HG02588 (cell line): ENCODE measurements around the gene BCKDHA.
"Not testable (repeated sequence)": the region's sequence is repeated elsewhere in the genome, so short reads cannot be mapped to it uniquely, and the experiment has no call there.

Experiments used
- ATAC-seq: cut with Tn5 transposase; IDR thresholded peaks from one replicate; pipeline ENCODE4 v1.9.1; 2021; ENCODE audit warnings: mild to moderate bottlenecking, moderate library complexity; ENCODE audit not compliant: unreplicated experiment

The BCKDHA gene

GRCh38 chr19:41442473-41443355, 45.1 kb downstream of the BCKDHA start, which contains the start of gene ERICH4:
TSS of gene ERICH4 (plus strand) at chr19:41443156. CDS start at chr19:41443170, 14 bp downstream.
- ATAC-seq = no peak

- no peak for ATAC-seq
Measured at GRCh38 chr19:41443813-41444455, 46.3 kb downstream of the BCKDHA start.

GRCh38 chr19:41445575-41445974, 48.0 kb downstream of the BCKDHA start:
- no peak for ATAC-seq

- ATAC-seq = no peak
Measured at GRCh38 chr19:41447732-41448332, 50.2 kb downstream of the BCKDHA start.

- no peak for ATAC-seq
Measured at GRCh38 chr19:41449079-41449864, 51.7 kb downstream of the BCKDHA start.

DNA sequence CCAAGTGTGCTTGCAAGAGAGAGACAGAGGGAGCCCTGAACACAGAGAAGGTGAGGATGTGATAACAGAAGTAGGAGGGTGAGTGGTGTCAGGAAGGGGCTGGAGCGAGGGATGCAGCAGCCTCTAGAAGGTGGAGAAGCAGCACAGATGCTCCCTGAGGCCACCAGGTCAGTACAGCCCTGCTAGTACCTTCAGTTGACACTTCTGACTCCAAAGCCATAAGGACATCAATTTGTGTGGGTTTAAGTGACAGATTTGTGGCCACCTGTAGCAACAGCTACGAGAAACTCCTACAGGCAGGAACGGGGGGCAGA, 52.2 kb downstream of the BCKDHA start:
- no peak for ATAC-seq

DNA sequence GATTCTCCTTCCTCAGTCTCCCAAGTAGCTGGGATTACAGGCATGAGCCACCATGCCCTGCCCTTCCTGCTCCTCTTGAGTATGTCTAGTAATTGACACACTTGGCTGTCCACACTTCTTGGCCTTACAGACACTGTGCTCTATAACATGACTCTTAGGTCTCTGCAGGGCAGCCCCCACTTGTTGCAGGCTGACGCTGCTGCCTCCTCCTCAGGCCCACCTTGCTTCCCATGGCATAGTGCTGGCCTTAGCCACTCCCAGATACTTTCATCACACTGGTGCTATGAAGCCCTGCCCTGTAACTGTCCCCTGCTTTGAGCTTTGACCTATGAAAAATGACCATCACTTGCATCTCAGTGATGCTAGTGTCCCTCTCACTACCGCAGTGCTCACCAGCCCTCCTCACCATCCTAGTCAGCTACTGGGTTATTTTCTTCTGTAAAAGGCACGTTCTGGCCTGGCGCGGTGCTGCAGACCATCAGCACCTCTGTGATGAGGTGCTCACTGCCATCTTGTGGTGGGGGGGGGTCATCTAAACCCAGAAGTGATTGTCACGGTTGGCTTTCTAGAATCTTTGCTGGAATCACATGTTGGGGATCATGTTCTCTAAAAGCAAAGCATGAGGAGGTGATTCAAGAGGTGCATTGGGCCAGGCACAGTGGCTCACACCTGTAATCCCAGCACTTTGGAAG, 55.1 kb downstream of the BCKDHA start:
- no peak for ATAC-seq

GRCh38 chr19:41455936-41456335, 58.3 kb downstream of the BCKDHA start:
- ATAC-seq = no peak

- ATAC-seq = no peak
Measured at GRCh38 chr19:41456342-41456918, 58.8 kb downstream of the BCKDHA start.

DNA sequence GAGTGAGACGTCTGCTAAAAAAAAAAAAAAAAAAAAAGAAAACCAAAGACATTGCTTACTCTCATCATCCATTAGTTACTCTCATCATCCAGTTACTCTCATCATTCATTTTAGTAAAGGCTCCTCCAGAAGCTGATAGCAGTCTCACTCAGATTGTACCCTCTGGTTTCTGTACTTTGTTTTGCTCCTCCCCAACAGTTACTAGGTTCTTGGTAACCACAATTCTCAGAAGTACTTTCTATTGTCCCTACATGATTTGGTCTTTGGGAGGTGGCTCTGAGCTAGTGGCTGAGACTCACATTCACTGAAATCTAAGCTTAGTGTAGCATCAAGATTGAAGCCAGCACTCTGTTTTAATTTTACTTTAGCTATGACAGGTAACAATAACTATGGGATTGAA, 59.6 kb downstream of the BCKDHA start:
- no peak for ATAC-seq

DNA sequence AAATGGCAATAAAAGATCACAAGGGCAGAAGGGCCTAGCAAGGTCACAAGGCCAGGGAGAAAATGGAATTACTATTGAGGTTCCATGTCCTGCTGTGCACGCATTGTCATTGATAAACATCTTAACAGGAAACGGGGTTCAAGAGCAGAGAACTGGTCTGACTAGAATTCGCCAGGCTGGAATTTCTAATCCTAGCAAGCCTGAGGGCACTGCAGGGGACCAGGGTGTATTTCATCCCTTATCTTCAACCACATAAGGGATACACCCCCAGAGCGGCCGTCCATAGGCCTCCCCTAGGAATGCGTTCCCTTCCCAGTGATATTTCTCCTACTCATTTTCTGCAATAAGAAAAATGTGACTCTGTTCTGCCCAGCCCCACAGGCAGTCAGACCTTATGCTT, 64.9 kb downstream of the BCKDHA start:
- ATAC-seq = no peak

GRCh38 chr19:41463257-41464256, 65.9 kb downstream of the BCKDHA start:
- not testable (repeated sequence) for ATAC-seq
